PFSK-1 (cell line): ENCODE results near the gene OAF.

Experiments
- POLR2AphosphoS5 ChIP-seq: IDR thresholded peaks from 2 replicates; pipeline ENCODE4 v1.6.1; 2012; ENCODE audit warnings: low read depth, mild to moderate bottlenecking, control low read depth, low read length, moderate library complexity
- SIN3A ChIP-seq: IDR thresholded peaks from 2 replicates; pipeline ENCODE4 v1.6.1; 2012; ENCODE audit warnings: mild to moderate bottlenecking, low read length, moderate library complexity, borderline replicate concordance; ENCODE audit not compliant: insufficient read depth
- TAF1 ChIP-seq: IDR thresholded peaks from 2 replicates; pipeline ENCODE4 v1.6.1; 2012; ENCODE audit warnings: low read length, control low read depth, borderline replicate concordance; ENCODE audit not compliant: insufficient read depth

DNA sequence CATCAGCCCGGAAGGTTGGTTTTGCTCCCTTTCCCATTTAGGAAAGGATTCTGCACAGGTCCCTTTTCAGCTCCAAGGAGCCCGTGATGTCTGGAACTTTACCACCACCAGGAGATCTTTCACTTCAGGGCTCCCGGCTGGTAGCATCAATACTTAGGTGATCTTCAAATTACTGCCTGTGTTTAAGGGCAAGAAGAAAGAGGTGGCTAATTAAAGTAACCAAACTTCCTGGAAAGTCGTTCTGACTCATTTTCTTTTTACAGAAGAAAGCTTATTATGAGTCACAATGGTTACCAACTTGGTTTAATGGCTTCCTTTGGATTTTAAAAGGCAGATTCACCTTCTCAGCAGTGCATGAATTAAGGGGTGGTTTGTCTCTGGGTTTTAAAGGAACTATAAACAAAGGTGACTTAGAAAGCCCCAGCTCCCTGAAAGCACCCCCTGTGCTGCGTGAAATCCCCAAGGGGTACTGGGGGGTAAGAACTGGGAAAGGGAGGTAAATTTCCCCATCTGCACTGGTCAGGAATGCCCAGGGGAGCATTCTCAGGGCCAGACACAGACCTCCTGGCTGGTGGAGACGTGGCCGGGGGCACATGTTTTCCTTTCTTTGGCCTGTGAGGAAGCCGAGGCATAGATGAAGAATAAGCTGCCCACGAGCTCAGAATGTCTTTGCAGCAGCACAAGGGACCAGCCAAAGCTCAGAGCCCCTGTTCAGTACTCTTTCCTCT is 37.9 kb downstream of the OAF start:
- TF ChIP-seq POLR2AphosphoS5 (no peak), TAF1 (no peak), SIN3A (no peak)
